ENCODE results near the gene S100A4.

S100A4 gene

GRCh38 chr1:153506386-153506785 lies 39.2 kb downstream of the S100A4 start:
- DNase-seq: no peak

DNA sequence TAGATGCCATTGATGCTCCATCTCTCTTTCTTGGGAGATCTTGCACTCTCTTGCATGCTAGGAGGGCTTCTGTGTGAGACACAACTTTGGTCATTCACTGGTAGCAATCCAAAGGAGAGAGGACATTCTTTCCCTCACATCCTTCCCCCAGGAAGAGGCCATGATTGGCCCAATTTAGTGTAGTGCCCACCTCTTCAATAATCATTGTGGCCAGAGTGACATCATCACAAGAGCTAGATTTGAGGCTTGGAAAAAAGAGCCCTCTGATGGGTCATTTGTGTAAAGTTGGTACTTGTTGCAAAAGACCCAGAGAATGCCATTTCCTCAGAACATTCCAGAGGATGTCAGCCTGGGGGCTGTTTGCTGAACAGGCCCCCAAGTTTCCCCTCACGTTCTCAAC lies 40.0 kb downstream of the S100A4 start:
- DNase-seq: no peak

GRCh38 chr1:153503766-153504165 lies 41.8 kb downstream of the S100A4 start:
- no peak for DNase-seq

- DNase-seq: no peak
These were observed 46.9 kb downstream of the S100A4 start for GRCh38 chr1:153498746-153499145.

DNA sequence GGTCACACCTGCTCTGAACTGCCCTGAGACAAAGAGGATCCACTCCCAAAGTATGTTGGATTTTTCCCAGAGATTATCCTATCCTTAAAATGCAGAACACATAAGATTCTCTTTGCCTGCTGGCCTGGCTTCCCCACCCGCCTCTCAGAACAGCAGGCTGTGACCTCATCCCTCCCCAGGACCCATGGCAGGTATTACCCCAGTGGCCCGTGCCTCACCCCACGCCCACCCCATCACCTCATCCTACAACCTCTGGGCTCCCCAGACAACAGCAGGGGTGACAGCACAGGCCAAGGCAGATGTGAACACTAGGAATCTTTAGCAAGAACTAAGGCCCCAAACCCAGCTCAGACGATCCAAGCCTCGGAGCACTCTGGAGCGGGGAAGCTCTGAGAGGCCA lies 50.1 kb downstream of the S100A4 start:
- no peak for DNase-seq

DNA sequence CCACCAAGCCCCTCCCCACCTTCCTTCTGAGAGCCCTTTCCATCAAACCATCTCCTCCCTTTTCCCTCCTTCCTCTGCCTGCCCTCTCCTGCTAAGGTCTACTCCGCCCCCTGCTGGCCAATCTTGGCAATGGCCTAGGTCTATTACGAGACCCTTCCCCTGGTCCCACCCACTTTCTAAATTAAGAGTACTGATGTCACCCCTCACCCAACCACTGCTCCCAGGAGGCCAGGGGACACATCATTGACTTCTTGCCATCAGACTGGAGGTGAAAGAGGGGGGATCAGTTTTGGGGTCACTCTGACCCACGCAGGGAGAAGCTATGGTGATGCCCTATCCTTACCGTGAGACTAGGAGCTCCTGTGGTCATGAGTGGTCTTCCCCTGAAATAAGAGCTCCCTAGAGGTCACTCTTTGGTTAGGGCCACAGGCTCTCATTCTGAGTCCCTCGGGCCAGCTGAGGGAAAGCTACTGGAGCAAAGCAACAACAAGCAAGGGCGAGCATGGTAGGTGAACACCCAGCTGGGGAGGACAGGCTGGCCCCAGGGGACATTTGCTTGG lies 50.5 kb downstream of the S100A4 start:
- DNase-seq: peak; percentile 78
